ENCODE data around the gene RFTN1.
A peak's percentile ranks its signal among the peaks of the same experiment; 100 is the strongest.

The RFTN1 gene

DNA sequence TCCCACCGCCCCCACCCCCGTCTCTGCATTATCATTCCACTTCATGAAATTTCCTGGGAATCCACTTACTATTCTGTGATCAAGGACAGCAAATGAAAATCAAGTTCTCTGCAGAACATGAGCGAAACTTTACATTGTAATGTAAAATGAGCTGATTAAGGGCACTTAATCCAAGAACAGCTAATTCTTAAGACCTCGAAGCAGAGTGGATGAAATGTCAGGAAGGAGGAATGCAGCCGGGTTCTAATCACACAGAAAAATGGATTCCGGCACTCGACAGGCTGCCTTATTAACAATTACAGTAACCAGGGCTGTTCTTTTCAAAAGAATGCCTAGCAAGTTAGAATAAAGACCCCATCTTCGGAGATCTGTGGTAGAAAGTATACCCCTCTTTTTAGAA is 57.5 kb downstream of the RFTN1 start:
- no peaks in the 10 kb centered on the region for H3K9me2 ChIP-seq (replicated peaks; ENCODE audit: control insufficient read depth, low read length)
- TF ChIP-seq, protein P1, sequence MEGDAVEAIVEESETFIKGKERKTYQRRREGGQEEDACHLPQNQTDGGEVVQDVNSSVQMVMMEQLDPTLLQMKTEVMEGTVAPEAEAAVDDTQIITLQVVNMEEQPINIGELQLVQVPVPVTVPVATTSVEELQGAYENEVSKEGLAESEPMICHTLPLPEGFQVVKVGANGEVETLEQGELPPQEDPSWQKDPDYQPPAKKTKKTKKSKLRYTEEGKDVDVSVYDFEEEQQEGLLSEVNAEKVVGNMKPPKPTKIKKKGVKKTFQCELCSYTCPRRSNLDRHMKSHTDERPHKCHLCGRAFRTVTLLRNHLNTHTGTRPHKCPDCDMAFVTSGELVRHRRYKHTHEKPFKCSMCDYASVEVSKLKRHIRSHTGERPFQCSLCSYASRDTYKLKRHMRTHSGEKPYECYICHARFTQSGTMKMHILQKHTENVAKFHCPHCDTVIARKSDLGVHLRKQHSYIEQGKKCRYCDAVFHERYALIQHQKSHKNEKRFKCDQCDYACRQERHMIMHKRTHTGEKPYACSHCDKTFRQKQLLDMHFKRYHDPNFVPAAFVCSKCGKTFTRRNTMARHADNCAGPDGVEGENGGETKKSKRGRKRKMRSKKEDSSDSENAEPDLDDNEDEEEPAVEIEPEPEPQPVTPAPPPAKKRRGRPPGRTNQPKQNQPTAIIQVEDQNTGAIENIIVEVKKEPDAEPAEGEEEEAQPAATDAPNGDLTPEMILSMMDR (IDR thresholded peaks at IDR 0.05; ENCODE audit: low read depth, low read length, poor library complexity, severe bottlenecking): no peak
- no peak for TF ChIP-seq EZH2phosphoT487 (IDR thresholded peaks at IDR 0.05; ENCODE audit: borderline replicate concordance, low read length)
- H3F3A ChIP-seq (ENCODE audit: control insufficient read depth, insufficient read depth): peaks cover 62% of the 10 kb centered on the region
- H3K4me3 ChIP-seq (ENCODE audit: low read length): 0 out of 2 replicates have a peak overlapping the region, but pooled peaks have one; percentile 12
- peak overlapping the region; percentile 74 for H3K4me2 ChIP-seq (ENCODE audit: low read length)
- peaks cover 96% of the 10 kb centered on the region for H3K36me3 ChIP-seq (ENCODE audit: control insufficient read depth, low read length)
- H3K9me3 ChIP-seq (ENCODE audit: control insufficient read depth, insufficient read depth, low read length): no peaks in the 10 kb centered on the region
- H3K79me2 ChIP-seq (ENCODE audit: control insufficient read depth, low read length): peaks cover 100% of the 10 kb centered on the region
- H3K27me3 ChIP-seq (ENCODE audit: control insufficient read depth, low read length): no peaks in the 10 kb centered on the region
- no peaks in the 10 kb centered on the region for H4K20me1 ChIP-seq (ENCODE audit: control insufficient read depth, insufficient read depth, low read depth, low read length)
- peaks cover 99% of the 10 kb centered on the region for H3K4me1 ChIP-seq (ENCODE audit: control insufficient read depth, low read length)
- peak overlapping the region; percentile 100 for H3K27ac ChIP-seq (ENCODE audit: low read depth, low read length)

- Histone ChIP-seq H3K79me2 (ENCODE audit: control insufficient read depth, low read length) (peaks cover 100% of the 10 kb centered on the region), H3K4me1 (ENCODE audit: control insufficient read depth, low read length) (peaks cover 99% of the 10 kb centered on the region), H3K9me3 (ENCODE audit: control insufficient read depth, insufficient read depth, low read length) (no peaks in the 10 kb centered on the region), H3K27ac (ENCODE audit: low read depth, low read length) (peak overlapping the region; percentile 100), H3K4me2 (ENCODE audit: low read length) (peak overlapping the region; percentile 74), H3K36me3 (ENCODE audit: control insufficient read depth, low read length) (peaks cover 94% of the 10 kb centered on the region), H3K27me3 (ENCODE audit: control insufficient read depth, low read length) (no peaks in the 10 kb centered on the region), H3K9me2 (replicated peaks; ENCODE audit: control insufficient read depth, low read length) (no peaks in the 10 kb centered on the region), H3F3A (ENCODE audit: control insufficient read depth, insufficient read depth) (peaks cover 64% of the 10 kb centered on the region), H4K20me1 (ENCODE audit: control insufficient read depth, insufficient read depth, low read depth, low read length) (no peaks in the 10 kb centered on the region), H3K4me3 (ENCODE audit: low read length) (peak overlapping the region; percentile 67)
- TF ChIP-seq, protein P1 (IDR thresholded peaks at IDR 0.05; ENCODE audit: low read depth, low read length, poor library complexity, severe bottlenecking): no peak
These were observed 58.5 kb downstream of the RFTN1 start for GRCh38 chr3:16455001-16455400.

GRCh38 chr3:16452261-16452660 is 61.2 kb downstream of the RFTN1 start:
- Histone ChIP-seq H4K20me1 (ENCODE audit: control insufficient read depth, insufficient read depth, low read depth, low read length) (no peaks in the 10 kb centered on the region), H3F3A (ENCODE audit: control insufficient read depth, insufficient read depth) (peaks cover 74% of the 10 kb centered on the region), H3K27me3 (ENCODE audit: control insufficient read depth, low read length) (no peaks in the 10 kb centered on the region), H3K4me2 (ENCODE audit: low read length) (peak overlapping the region; percentile 74), H3K9me2 (replicated peaks; ENCODE audit: control insufficient read depth, low read length) (no peaks in the 10 kb centered on the region), H3K4me3 (ENCODE audit: low read length) (peak overlapping the region; percentile 67), H3K9me3 (ENCODE audit: control insufficient read depth, insufficient read depth, low read length) (no peaks in the 10 kb centered on the region), H3K27ac (ENCODE audit: low read depth, low read length) (peak overlapping the region; percentile 100), H3K36me3 (ENCODE audit: control insufficient read depth, low read length) (peaks cover 95% of the 10 kb centered on the region), H3K4me1 (ENCODE audit: control insufficient read depth, low read length) (peaks cover 100% of the 10 kb centered on the region), H3K79me2 (ENCODE audit: control insufficient read depth, low read length) (peaks cover 100% of the 10 kb centered on the region)
- TF ChIP-seq, protein P1 (IDR thresholded peaks at IDR 0.05; ENCODE audit: low read depth, low read length, poor library complexity, severe bottlenecking): no peak
- TF ChIP-seq EZH2phosphoT487 (IDR thresholded peaks at IDR 0.05; ENCODE audit: borderline replicate concordance, low read length): no peak

Data from DOHH2 (cell line).